Measurements from ENCODE around the gene TPSB2.

Gene TPSB2

DNA sequence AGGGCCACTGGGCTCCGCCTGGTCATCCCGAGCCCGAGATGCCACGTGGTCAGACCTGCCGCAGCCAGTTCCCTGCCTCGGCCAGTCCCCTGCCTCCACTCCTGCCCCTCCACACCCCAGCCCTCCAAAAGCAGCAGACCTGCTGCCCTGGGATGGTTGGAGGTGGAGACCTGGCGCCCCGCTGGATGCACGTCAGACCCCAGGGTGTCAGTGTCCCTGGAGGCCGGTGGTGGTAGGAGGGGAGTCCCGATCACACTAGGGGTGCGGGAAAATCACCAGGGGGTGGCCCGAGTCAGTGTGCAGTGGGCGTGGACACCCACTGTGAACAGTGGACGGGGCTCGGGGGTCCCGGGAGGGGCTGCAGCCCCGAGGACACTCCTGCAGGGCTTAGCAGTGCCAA is 31.8 kb downstream of the TPSB2 start:
- DNase-seq (ENCODE audit: low read depth) = no peak

DNA sequence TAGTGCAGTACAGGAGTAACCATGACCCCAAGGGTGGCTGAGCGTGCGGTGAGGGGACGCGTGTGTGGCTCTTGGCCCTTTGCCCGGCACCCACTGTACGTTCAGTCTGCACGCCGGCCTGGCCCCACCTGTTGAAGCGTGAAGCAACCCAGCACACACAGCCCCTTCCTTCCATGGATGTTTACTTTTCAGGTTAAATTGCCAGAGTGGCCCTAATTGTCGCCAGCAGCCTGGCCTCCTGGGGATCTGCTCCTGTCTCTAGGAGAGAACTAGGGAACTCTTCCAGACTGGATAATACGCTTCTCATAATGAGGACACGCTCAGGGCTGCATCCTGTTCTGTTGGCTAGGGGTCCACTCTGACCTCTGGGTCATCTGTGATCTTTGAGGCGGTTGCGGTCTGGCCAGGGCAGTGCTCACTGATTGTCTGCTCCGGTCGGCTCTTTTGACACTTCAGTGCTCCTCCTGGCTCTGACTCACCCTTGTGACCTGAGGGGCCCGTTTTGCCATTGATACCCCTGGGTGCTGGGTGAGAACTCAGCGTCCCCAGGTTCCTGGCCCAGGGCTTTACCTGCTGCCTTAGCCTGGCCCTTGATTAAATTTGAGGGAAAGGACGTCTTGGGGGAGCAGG is 32.6 kb downstream of the TPSB2 start:
- no peak overlapping the region for H3K4me3 ChIP-seq (ENCODE audit: low read depth, low read length)
- TF ChIP-seq, protein P1, sequence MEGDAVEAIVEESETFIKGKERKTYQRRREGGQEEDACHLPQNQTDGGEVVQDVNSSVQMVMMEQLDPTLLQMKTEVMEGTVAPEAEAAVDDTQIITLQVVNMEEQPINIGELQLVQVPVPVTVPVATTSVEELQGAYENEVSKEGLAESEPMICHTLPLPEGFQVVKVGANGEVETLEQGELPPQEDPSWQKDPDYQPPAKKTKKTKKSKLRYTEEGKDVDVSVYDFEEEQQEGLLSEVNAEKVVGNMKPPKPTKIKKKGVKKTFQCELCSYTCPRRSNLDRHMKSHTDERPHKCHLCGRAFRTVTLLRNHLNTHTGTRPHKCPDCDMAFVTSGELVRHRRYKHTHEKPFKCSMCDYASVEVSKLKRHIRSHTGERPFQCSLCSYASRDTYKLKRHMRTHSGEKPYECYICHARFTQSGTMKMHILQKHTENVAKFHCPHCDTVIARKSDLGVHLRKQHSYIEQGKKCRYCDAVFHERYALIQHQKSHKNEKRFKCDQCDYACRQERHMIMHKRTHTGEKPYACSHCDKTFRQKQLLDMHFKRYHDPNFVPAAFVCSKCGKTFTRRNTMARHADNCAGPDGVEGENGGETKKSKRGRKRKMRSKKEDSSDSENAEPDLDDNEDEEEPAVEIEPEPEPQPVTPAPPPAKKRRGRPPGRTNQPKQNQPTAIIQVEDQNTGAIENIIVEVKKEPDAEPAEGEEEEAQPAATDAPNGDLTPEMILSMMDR (conservative IDR thresholded peaks at IDR 0.05; ENCODE audit: low read depth, low read length) = no peak
- no peak for DNase-seq (ENCODE audit: low read depth)

More for the DNA sequence above, 31.8 kb downstream of the TPSB2 start:
- TF ChIP-seq, protein P1 (conservative IDR thresholded peaks at IDR 0.05; ENCODE audit: low read depth, low read length) = no peak
- no peak overlapping the region for H3K4me3 ChIP-seq (ENCODE audit: low read depth, low read length)

DNA sequence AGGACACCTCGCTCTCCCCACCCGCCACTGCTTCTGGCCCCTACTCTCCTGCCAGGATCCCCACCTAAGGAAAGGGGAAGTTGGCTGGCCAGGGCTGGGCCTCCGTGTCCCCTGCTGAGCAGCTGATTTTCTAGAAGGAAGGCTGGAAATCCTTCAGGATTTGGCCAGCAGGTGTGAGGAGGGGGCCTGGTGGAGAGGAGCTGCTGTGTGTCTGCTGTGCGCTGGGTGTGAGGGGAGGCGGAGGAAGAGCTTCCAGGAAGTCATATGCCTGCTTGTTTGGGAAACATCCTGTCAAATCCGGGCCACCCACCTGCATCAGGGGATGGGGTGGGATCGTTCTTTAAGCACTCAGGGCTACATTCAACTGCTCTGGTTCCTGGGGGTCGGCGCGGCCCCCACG is 33.5 kb downstream of the TPSB2 start:
- no peak for DNase-seq (ENCODE audit: low read depth)
- H3K4me3 ChIP-seq (ENCODE audit: low read depth, low read length) = no peak overlapping the region
- TF ChIP-seq, protein P1 (conservative IDR thresholded peaks at IDR 0.05; ENCODE audit: low read depth, low read length) = no peak

DNA sequence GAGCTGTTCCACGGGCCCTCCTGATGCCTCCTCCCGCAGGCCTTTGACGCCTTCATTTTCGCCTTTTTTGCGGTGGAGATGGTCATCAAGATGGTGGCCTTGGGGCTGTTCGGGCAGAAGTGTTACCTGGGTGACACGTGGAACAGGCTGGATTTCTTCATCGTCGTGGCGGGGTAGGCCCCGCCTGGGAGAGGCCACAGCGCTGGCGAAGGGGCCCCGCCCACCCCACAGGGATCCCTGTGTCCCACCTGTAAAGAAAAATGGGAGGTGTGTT is 34.7 kb downstream of the TPSB2 start:
- TF ChIP-seq, protein P1 (conservative IDR thresholded peaks at IDR 0.05; ENCODE audit: low read depth, low read length) = no peak
- no peak overlapping the region for H3K4me3 ChIP-seq (ENCODE audit: low read depth, low read length)
- DNase-seq (ENCODE audit: low read depth) = no peak

DNA sequence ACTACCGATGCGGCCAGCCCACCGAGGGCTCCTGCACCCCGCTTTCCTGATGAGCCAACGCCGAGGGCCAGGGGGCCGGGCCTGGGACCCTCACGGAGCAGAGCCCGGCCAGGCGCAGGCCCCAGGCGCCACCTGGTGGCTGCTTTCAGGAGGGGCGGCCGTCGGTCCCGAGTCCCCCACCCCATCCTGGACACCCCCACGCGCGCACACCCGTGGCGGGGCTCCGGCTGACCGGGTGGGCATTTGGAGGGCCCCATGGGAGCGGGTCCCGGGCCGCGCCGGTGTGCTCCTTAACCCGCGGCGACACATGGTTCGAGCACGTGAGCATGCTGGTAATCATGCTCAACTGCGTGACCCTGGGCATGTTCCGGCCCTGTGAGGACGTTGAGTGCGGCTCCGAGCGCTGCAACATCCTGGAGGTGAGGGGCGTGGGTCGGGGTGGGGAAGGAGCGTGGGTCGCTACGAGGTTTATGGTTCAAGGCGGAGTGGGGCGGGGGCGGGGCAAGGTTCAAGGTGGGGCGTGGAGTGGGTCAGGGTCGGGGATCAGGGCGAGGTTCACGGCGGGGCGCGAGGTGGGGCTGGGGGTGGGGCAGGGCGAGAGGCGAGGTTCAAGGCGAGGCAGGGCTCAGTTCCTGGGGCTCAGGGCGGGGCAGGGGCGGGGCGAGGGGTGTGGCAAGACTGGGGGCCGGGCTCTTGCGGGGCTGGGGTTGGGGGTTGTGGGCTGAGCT is 35.2 kb downstream of the TPSB2 start:
- no peak for DNase-seq (ENCODE audit: low read depth)
- H3K4me3 ChIP-seq (ENCODE audit: low read depth, low read length) = no peak overlapping the region
- TF ChIP-seq, protein P1 (conservative IDR thresholded peaks at IDR 0.05; ENCODE audit: low read depth, low read length) = peak; percentile 68

DNA sequence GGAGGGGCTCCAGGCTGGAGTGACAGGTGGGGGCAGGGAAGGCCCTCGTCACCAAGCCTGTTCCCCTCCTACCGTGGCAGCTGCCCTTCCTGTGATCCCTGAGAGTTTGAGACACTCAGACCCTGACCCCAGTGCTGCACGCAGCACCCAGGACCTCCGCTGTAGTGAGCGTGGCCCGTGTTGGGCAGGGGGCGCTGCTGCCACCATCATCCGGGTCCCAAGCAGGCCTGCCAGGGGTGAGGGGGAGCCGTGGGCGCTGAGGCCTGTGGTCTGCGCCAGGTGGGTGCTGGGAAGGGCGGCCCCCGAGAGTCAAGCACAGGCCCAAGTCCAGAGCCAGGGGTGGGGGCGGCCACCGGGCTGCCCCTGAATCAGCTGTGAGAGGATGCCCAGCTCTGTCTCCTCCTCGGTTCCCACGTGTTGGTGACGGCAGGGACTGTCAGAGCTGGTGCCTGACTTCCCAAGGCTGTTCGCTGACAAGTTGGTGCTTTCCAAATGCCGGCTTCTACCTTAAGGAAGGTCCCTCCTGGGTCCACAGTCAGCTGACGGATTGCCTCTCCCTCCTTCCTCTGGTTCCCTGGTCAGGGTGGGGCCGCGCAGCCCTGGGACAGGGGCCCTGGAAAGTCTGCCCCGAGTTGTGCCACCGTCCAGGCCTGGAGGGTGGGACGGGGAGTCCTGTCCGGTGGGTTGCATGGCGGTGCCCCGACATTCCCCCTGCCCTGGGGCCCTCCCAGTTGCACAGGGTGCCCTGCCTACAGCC is 36.0 kb downstream of the TPSB2 start:
- H3K4me3 ChIP-seq (ENCODE audit: low read depth, low read length) = no peak overlapping the region
- DNase-seq (ENCODE audit: low read depth) = no peak
- TF ChIP-seq, protein P1 (conservative IDR thresholded peaks at IDR 0.05; ENCODE audit: low read depth, low read length) = no peak

Measured in choroid plexus epithelial cell (primary cell).